HepG2 (cell line): ENCODE data around the gene NSMF. TPM values are rescaled to one million over a fixed set of nuclear protein-coding genes. Genes with fewer than 3 reads are reported as not detected.

Experiments used
- ASH2L ChIP-seq: fragments of 300-600, 200-600 bp; sonication (generic); IDR thresholded peaks from 2 replicates; pipeline ENCODE4 v1.7.0; 2017; ENCODE audit warnings: low read depth, mild to moderate bottlenecking, moderate library complexity, mixed read lengths, low read length; ENCODE audit not compliant: insufficient read length
- FOXA3 ChIP-seq: IDR thresholded peaks from 2 replicates; pipeline ENCODE4 v1.6.1; 2016; ENCODE audit warnings: missing genetic modification reagents, missing compliant biosample characterization
- HNRNPK ChIP-seq: fragments of 200-400 bp; formaldehyde crosslinking; IDR thresholded peaks from 2 replicates; pipeline ENCODE4 v1.6.1; 2018; ENCODE audit warnings: low read length, low read depth, moderate library complexity, mild to moderate bottlenecking; ENCODE audit not compliant: poor library complexity, severe bottlenecking
- HNRNPL ChIP-seq: fragments of 200-400 bp; formaldehyde crosslinking; IDR thresholded peaks from 2 replicates; pipeline ENCODE4 v1.6.1; 2017; ENCODE audit warnings: mild to moderate bottlenecking, low read depth, low read length
- KLF12 ChIP-seq: sonication (generic); formaldehyde crosslinking; IDR thresholded peaks from 2 replicates; pipeline ENCODE4 v1.4.0; 2020; ENCODE audit warnings: missing genetic modification reagents, borderline replicate concordance
- MTA1 ChIP-seq: sonication (generic); formaldehyde crosslinking; IDR thresholded peaks from 2 replicates; pipeline ENCODE4 v1.4.0; 2020; ENCODE audit warnings: missing genetic modification reagents, mild to moderate bottlenecking, borderline replicate concordance
- NCOA2 ChIP-seq: sonication (generic); formaldehyde crosslinking; IDR thresholded peaks from 2 replicates; pipeline ENCODE4 v1.8.0; 2022; ENCODE audit warnings: inconsistent platforms
- SIX4 ChIP-seq: sonication (generic); formaldehyde crosslinking; IDR thresholded peaks from 2 replicates; pipeline ENCODE4 v1.4.0; 2020; ENCODE audit warnings: missing genetic modification reagents
- SOX5 ChIP-seq: IDR thresholded peaks from 2 replicates; pipeline ENCODE4 v1.6.1; 2016; ENCODE audit warnings: borderline replicate concordance
- YEATS4 ChIP-seq: sonication (generic); formaldehyde crosslinking; IDR thresholded peaks from 2 replicates; pipeline ENCODE4 v1.4.0; 2020; ENCODE audit warnings: missing genetic modification reagents, borderline replicate concordance
- ZBTB38 ChIP-seq: sonication (generic); formaldehyde crosslinking; IDR thresholded peaks from 2 replicates; pipeline ENCODE4 v1.5.1; 2020; ENCODE audit warnings: mild to moderate bottlenecking, missing genetic modification reagents
- ZNF121 ChIP-seq: sonication (generic); formaldehyde crosslinking; IDR thresholded peaks from 2 replicates; pipeline ENCODE4 v1.5.0; 2020; ENCODE audit warnings: mild to moderate bottlenecking, missing genetic modification reagents
- ZNF850 ChIP-seq: sonication (generic); formaldehyde crosslinking; conservative IDR thresholded peaks from 2 replicates; pipeline ENCODE4 v1.9.0; 2021; ENCODE audit warnings: mild to moderate bottlenecking, missing genetic modification reagents
- polyA plus RNA-seq, 8 experiments: library from polyadenylated mRNA; depleted of rRNA in 3 of 8; stranded (reverse) in 7 of 8; unstranded in 1 of 8; fragments of >200 nt; fragmentation: Illumina TruSeq in 4 of 8; extraction: Trizol in 4 of 8; gene quantifications; 2 replicates each; pipeline versions ENCODE4 v1.2.1 to v1.2.3, GENCODE V29; 2011 to 2016; ENCODE audit warnings: low read depth in 4 of 8, missing spikeins in 1 of 8, mixed read lengths in 1 of 8; ENCODE audit not compliant: insufficient read depth in 1 of 8
- total RNA-seq, 5 experiments: library from RNA; depleted of rRNA; stranded (reverse); fragments of >200 nt; fragmentation: Illumina TruSeq; extraction: Trizol; gene quantifications; 2 replicates each; pipeline ENCODE4 v1.2.3, GENCODE V29; 2016; ENCODE audit warnings: low read depth in 1 of 5
- TF ChIP-seq, protein P1 (sequence below): sonication (generic); formaldehyde crosslinking; IDR thresholded peaks from 2 replicates; pipeline ENCODE4 v1.4.0; 2020; ENCODE audit warnings: missing genetic modification reagents, mild to moderate bottlenecking, borderline replicate concordance
- TF ChIP-seq, protein P2 (sequence below), 2 experiments: sonication (generic) in 1 of 2; formaldehyde crosslinking in 1 of 2; IDR thresholded peaks; 2 replicates each; pipeline versions ENCODE4 v1.5.1 to v1.6.1; 2011 to 2020; ENCODE audit warnings: borderline replicate concordance in 1 of 2, low read depth in 1 of 2, low read length in 1 of 2, mild to moderate bottlenecking in 1 of 2, missing genetic modification reagents in 1 of 2, moderate library complexity in 1 of 2
- TF ChIP-seq, protein P3 (sequence below): IDR thresholded peaks from 2 replicates; pipeline ENCODE4 v1.6.1; 2018; ENCODE audit warnings: missing genetic modification reagents
- TF ChIP-seq, protein P4 (sequence below): sonication (generic); formaldehyde crosslinking; IDR thresholded peaks from 2 replicates; pipeline ENCODE4 v1.4.0; 2020; ENCODE audit warnings: missing genetic modification reagents

Gene NSMF
- total and polyA plus RNA-seq, 2 of the 13 experiments (the other 11 are each of a cell fraction or from before 2014, with no cell fraction given), result 44.3 to 183 TPM

DNA sequence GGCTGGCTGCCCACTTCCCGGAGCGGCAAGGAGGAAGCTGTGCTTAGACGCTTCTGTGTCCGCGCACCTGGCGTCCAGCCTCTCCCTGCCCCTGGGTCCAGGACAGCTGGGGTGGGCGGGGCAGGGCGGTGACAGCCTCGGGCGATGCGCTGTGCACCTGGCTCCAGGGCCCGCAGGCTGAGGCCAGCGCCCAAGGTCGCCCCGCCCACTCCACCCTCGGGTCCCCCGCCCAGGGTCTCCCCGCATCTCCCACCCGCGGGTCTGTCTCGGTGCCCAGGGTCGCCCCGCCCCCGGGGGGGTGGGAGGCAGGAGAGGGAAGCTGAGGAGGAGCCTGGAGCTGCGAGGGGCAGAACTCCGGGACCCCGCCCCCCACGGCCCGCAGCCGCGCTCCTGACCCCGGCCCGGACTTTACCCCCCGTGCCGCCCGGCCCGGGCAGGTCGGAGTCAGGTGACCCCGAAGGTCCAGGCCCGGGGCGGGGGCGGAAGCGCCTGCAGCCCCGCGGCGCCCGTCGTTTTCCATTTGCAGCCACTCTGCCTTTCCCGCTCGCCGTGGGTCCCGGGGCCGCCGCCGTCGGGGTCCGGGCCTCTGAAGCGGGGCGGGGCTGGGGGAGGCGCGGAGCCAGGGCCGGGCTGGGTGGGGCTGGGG lies 17.7 kb downstream of the NSMF start, which contains the start of gene ENTPD8 (continued):
- TF ChIP-seq, protein P1, sequence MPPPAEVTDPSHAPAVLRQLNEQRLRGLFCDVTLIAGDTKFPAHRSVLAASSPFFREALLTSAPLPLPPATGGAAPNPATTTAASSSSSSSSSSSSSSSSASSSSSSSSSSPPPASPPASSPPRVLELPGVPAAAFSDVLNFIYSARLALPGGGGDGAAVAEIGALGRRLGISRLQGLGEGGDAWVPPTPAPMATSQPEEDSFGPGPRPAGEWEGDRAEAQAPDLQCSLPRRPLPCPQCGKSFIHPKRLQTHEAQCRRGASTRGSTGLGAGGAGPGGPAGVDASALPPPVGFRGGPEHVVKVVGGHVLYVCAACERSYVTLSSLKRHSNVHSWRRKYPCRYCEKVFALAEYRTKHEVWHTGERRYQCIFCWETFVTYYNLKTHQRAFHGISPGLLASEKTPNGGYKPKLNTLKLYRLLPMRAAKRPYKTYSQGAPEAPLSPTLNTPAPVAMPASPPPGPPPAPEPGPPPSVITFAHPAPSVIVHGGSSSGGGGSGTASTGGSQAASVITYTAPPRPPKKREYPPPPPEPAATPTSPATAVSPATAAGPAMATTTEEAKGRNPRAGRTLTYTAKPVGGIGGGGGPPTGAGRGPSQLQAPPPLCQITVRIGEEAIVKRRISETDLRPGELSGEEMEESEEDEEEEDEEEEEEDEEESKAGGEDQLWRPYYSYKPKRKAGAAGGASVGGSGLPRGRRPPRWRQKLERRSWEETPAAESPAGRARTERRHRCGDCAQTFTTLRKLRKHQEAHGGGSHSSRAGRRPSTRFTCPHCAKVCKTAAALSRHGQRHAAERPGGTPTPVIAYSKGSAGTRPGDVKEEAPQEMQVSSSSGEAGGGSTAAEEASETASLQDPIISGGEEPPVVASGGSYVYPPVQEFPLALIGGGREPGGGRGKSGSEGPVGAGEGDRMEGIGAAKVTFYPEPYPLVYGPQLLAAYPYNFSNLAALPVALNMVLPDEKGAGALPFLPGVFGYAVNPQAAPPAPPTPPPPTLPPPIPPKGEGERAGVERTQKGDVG, result 0 out of 2 replicates have a peak, but pooled peaks have one; percentile 22
- TF ChIP-seq NCOA2, result peak; percentile 24; the same call in 1 of the 2 replicates
- no peak for TF ChIP-seq ZNF850 (CRISPR knock-in tag)
- TF ChIP-seq HNRNPL, result 0 out of 2 replicates have a peak, but pooled peaks have one; percentile 31
- peak; percentile 53; the same call in 1 of the 2 replicates for TF ChIP-seq YEATS4 (CRISPR knock-in tag)
- peak; percentile 78; the same call in 1 of the 2 replicates for TF ChIP-seq MTA1
- peak; percentile 27; the same call in 1 of the 2 replicates for TF ChIP-seq FOXA3 (CRISPR knock-in tag)
- TF ChIP-seq ZBTB38 (CRISPR knock-in tag), result 0 out of 2 replicates have a peak, but pooled peaks have one; percentile 3
- TF ChIP-seq, protein P2, sequence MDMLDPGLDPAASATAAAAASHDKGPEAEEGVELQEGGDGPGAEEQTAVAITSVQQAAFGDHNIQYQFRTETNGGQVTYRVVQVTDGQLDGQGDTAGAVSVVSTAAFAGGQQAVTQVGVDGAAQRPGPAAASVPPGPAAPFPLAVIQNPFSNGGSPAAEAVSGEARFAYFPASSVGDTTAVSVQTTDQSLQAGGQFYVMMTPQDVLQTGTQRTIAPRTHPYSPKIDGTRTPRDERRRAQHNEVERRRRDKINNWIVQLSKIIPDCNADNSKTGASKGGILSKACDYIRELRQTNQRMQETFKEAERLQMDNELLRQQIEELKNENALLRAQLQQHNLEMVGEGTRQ (IDR thresholded peaks at IDR 0.05; ENCODE audit: low read depth, low read length), result 0 out of 2 replicates have a peak, but pooled peaks have one; percentile 12
- TF ChIP-seq, protein P2 (CRISPR knock-in tag; IDR thresholded peaks at IDR 0.05; ENCODE audit: borderline replicate concordance), result peak; percentile 49; the same call in 1 of the 2 replicates
- peak; percentile 37 for TF ChIP-seq ASH2L
- 0 out of 2 replicates have a peak, but pooled peaks have one; percentile 26 for TF ChIP-seq SIX4 (CRISPR knock-in tag)
- TF ChIP-seq, protein P3, sequence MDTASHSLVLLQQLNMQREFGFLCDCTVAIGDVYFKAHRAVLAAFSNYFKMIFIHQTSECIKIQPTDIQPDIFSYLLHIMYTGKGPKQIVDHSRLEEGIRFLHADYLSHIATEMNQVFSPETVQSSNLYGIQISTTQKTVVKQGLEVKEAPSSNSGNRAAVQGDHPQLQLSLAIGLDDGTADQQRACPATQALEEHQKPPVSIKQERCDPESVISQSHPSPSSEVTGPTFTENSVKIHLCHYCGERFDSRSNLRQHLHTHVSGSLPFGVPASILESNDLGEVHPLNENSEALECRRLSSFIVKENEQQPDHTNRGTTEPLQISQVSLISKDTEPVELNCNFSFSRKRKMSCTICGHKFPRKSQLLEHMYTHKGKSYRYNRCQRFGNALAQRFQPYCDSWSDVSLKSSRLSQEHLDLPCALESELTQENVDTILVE (CRISPR knock-in tag), result peak; percentile 89; the same call in 1 of the 2 replicates
- TF ChIP-seq ZNF121, result peak; percentile 78
- TF ChIP-seq SOX5, result 0 out of 2 replicates have a peak, but pooled peaks have one; percentile 24
- TF ChIP-seq, protein P4, sequence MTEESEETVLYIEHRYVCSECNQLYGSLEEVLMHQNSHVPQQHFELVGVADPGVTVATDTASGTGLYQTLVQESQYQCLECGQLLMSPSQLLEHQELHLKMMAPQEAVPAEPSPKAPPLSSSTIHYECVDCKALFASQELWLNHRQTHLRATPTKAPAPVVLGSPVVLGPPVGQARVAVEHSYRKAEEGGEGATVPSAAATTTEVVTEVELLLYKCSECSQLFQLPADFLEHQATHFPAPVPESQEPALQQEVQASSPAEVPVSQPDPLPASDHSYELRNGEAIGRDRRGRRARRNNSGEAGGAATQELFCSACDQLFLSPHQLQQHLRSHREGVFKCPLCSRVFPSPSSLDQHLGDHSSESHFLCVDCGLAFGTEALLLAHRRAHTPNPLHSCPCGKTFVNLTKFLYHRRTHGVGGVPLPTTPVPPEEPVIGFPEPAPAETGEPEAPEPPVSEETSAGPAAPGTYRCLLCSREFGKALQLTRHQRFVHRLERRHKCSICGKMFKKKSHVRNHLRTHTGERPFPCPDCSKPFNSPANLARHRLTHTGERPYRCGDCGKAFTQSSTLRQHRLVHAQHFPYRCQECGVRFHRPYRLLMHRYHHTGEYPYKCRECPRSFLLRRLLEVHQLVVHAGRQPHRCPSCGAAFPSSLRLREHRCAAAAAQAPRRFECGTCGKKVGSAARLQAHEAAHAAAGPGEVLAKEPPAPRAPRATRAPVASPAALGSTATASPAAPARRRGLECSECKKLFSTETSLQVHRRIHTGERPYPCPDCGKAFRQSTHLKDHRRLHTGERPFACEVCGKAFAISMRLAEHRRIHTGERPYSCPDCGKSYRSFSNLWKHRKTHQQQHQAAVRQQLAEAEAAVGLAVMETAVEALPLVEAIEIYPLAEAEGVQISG, result peak; percentile 66
- peak; percentile 85 for TF ChIP-seq KLF12
- peak; percentile 89 for TF ChIP-seq HNRNPK
